BE2C (cell line): ENCODE data around the gene FIBCD1.

ENCODE experiments used
- DNase-seq: peaks from one replicate; pipeline ENCODE4 v3.0.0-alpha.2; 2020
- H3K27me3 ChIP-seq: fragments of 250-450 bp; sonication (Bioruptor Pico); 2 replicates; pipeline ENCODE4 v1.5.1; 2020; ENCODE audit warnings: mild to moderate bottlenecking
- H3K36me3 ChIP-seq: fragments of 250-450 bp; sonication (Bioruptor Pico); 2 replicates; pipeline ENCODE4 v1.5.1; 2020; ENCODE audit warnings: mild to moderate bottlenecking
- H3K4me1 ChIP-seq: fragments of 250-450 bp; sonication (Bioruptor Pico); 2 replicates; pipeline ENCODE4 v1.5.1; 2020
- H3K4me3 ChIP-seq: 2 replicates; pipeline ENCODE4 v1.5.1; 2011; ENCODE audit warnings: low read depth, low read length
- H3K9me3 ChIP-seq: fragments of 250-450 bp; sonication (Bioruptor Pico); 2 replicates; pipeline ENCODE4 v1.5.1; 2020
- TF ChIP-seq, protein P1 (sequence below): IDR thresholded peaks from 2 replicates; pipeline ENCODE4 v1.5.1; 2012; ENCODE audit warnings: mild to moderate bottlenecking, low read depth, low read length

The FIBCD1 gene

DNA sequence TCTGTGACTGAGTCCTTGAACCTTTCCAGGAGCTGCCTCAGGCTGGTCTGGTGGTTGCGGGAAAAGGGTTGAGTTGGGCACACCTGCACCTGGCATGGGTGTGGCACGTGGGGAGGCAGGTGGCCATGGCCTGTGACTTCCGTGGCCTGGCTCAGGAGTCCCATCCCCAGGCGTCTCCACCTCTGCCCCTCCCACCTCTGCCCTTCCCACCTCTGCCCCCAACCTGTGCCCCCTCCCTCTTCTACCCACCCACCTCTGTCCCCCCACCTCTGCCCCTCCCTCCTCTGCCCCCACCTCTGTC is 40.5 kb downstream of the FIBCD1 start:
- Histone ChIP-seq H3K36me3 (0 out of 2 replicates have a peak, but pooled peaks cover 4% of the 10 kb centered on the region), H3K27me3 (peaks cover 17% of the 10 kb centered on the region), H3K4me1 (peaks cover 3% of the 10 kb centered on the region; the same call in 1 of the 2 replicates), H3K4me3 (no peak overlapping the region), H3K9me3 (no peaks in the 10 kb centered on the region)
- TF ChIP-seq, protein P1, sequence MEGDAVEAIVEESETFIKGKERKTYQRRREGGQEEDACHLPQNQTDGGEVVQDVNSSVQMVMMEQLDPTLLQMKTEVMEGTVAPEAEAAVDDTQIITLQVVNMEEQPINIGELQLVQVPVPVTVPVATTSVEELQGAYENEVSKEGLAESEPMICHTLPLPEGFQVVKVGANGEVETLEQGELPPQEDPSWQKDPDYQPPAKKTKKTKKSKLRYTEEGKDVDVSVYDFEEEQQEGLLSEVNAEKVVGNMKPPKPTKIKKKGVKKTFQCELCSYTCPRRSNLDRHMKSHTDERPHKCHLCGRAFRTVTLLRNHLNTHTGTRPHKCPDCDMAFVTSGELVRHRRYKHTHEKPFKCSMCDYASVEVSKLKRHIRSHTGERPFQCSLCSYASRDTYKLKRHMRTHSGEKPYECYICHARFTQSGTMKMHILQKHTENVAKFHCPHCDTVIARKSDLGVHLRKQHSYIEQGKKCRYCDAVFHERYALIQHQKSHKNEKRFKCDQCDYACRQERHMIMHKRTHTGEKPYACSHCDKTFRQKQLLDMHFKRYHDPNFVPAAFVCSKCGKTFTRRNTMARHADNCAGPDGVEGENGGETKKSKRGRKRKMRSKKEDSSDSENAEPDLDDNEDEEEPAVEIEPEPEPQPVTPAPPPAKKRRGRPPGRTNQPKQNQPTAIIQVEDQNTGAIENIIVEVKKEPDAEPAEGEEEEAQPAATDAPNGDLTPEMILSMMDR: no peak
- no peak for DNase-seq

GRCh38 chr9:130897848-130898551 is 41.0 kb downstream of the FIBCD1 start:
- H3K27me3 ChIP-seq: peaks cover 17% of the 10 kb centered on the region
- peaks cover 3% of the 10 kb centered on the region; the same call in 1 of the 2 replicates for H3K4me1 ChIP-seq
- peaks cover 4% of the 10 kb centered on the region; the same call in 1 of the 2 replicates for H3K36me3 ChIP-seq
- no peak overlapping the region for H3K4me3 ChIP-seq
- no peaks in the 10 kb centered on the region for H3K9me3 ChIP-seq
- peak; percentile 15 for DNase-seq
- TF ChIP-seq, protein P1: no peak

DNA sequence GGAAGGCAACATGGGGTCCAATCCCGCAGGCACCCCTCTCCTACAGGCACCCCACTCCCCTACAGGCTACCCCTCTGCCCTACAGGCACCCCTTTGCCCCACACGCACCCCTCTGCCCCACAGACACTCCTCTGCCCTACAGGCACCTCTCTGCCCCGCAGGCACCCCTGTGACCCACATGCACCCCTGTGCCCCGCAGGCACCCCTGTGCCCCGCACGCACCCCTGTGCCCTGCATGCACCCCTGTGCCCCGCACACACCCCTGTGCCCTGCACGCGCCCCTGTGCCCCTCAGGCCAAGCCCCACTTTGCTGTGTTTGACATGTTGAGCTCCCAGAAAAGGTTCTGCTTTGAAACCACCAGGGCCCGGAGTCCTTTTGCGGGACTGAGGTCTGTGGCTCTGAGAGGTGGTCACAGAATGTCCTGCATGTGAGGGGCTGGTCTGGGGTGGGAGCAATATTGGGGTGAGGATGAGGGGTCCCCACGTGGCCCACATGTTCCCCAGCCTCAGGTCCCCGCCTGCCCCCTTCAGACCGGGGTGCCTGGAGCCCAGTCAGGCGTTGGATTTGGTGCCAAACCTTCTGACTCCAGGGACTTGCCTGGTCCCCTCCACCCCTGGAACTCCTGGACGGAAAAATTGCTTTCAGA is 41.8 kb downstream of the FIBCD1 start:
- H3K27me3 ChIP-seq: peaks cover 17% of the 10 kb centered on the region
- H3K4me1 ChIP-seq: peaks cover 3% of the 10 kb centered on the region; the same call in 1 of the 2 replicates
- no peak overlapping the region for H3K4me3 ChIP-seq
- H3K36me3 ChIP-seq: peaks cover 5% of the 10 kb centered on the region
- TF ChIP-seq, protein P1: no peak
- H3K9me3 ChIP-seq: no peaks in the 10 kb centered on the region
- DNase-seq: peak; percentile 9

- peaks cover 3% of the 10 kb centered on the region; the same call in 1 of the 2 replicates for H3K4me1 ChIP-seq
- H3K36me3 ChIP-seq: peaks cover 6% of the 10 kb centered on the region
- TF ChIP-seq, protein P1: no peak
- H3K9me3 ChIP-seq: no peaks in the 10 kb centered on the region
- peak; percentile 16 for DNase-seq
- no peak within 1 kb of the TSS for H3K4me3 ChIP-seq
- H3K27me3 ChIP-seq: peaks cover 17% of the 10 kb centered on the region
Measured at GRCh38 chr9:130896233-130897014, 42.6 kb downstream of the FIBCD1 start, which contains the start of gene QRFP. Gene QRFP (minus strand): TSS chr9:130896812. CDS start chr9:130893838, 2,974 bp downstream.

GRCh38 chr9:130895481-130896232 is 43.4 kb downstream of the FIBCD1 start:
- Histone ChIP-seq H3K4me3 (no peak overlapping the region), H3K9me3 (no peaks in the 10 kb centered on the region), H3K27me3 (peaks cover 17% of the 10 kb centered on the region), H3K36me3 (peaks cover 6% of the 10 kb centered on the region), H3K4me1 (peaks cover 3% of the 10 kb centered on the region; the same call in 1 of the 2 replicates)
- TF ChIP-seq, protein P1: no peak
- peak; percentile 11 for DNase-seq
